ENCODE results near the gene ATP6AP1. TPM values are rescaled to one million over a fixed set of nuclear protein-coding genes. Genes with fewer than 3 reads are reported as not detected.
A peak's percentile ranks its signal among the peaks of the same experiment; 100 is the strongest.

ATP6AP1 gene
- total and polyA plus RNA-seq, 2 of the 13 experiments (the other 11 are each of a cell fraction or from before 2014, with no cell fraction given) = 56.7 to 110 TPM

- Histone ChIP-seq H3K4me2 (ENCODE audit: low read depth, low read length) (peak overlapping the region; percentile 3; the same call in 1 of the 2 replicates), H3K9ac (ENCODE audit: insufficient read depth, low read depth, low read length) (no peak overlapping the region), H4K20me1 (ENCODE audit: insufficient read depth, low read length) (no peaks in the 10 kb centered on the region), H3K27ac (ENCODE audit: extremely low read length, insufficient read depth, low read length) (no peak overlapping the region), H3K36me3 (replicated peaks in 1 of 2; ENCODE audit: control insufficient read depth in 1 of 2, insufficient read depth in 2 of 2, low read length in 2 of 2) (no peaks in the 10 kb centered on the region; a peak in 2 of 5 replicates), H3K27me3 (ENCODE audit: control insufficient read depth in 1 of 2, insufficient read depth in 2 of 2, low read length in 2 of 2) (no peaks in the 10 kb centered on the region), H2AFZ (ENCODE audit: low read length) (no peak overlapping the region), H3K4me1 (ENCODE audit: insufficient read depth, low read length) (peaks cover 33% of the 10 kb centered on the region), H3K79me2 (ENCODE audit: insufficient read depth, low read length) (peaks cover 15% of the 10 kb centered on the region), H3K9me3 (ENCODE audit: low read length) (no peaks in the 10 kb centered on the region), H3K4me3 (replicated peaks in 1 of 3; ENCODE audit: insufficient read depth in 1 of 3, low read depth in 2 of 3, low read length in 3 of 3) (no peak overlapping the region)
- no peak for DNase-seq (ENCODE audit: low spot score)
- ChIA-PET CTCF (ENCODE audit: low intra/inter-chr PET ratio, low total read pairs) (no interaction called here), POLR2A (interaction anchor here (1.3 to 3.4 kb wide), 2 partner anchors 20 to 32 kb away, joined by 3 to 24 read pairs; partner anchors contain the start of genes RPL10 and TAFAZZIN)
- in situ Hi-C loops (cut with HindIII; ENCODE audit: extremely low pct_ligation_motif_present, low pct_unique_long_range_greater_than_20kb) = no loop called here
- 86% methylated on average over 6 of the region's 6 CpGs for WGBS (ENCODE audit: low lambda C conversion rate)
- FAIRE-seq = no peak
- no peak for ATAC-seq
- no TSS peak for BruUV-seq (replicated peaks)
- TF ChIP-seq HNF1A (IDR thresholded peaks at IDR 0.05; ENCODE audit: low read depth) (no peak), HNF1A (CRISPR knock-in tag; IDR thresholded peaks at IDR 0.05; ENCODE audit: borderline replicate concordance) (no peak), ZNF10 (CRISPR knock-in tag; IDR thresholded peaks at IDR 0.05; ENCODE audit: borderline replicate concordance, low read depth) (no peak), ZBTB42 (CRISPR knock-in tag; IDR thresholded peaks at IDR 0.05) (no peak), PRMT3 (CRISPR knock-in tag; IDR thresholded peaks at IDR 0.05; ENCODE audit: borderline replicate concordance, low read depth) (no peak), NR2F1 (CRISPR knock-in tag; IDR thresholded peaks at IDR 0.05) (no peak), ZNF576 (CRISPR knock-in tag; IDR thresholded peaks at IDR 0.05) (no peak), RXRB (CRISPR knock-in tag; IDR thresholded peaks at IDR 0.05; ENCODE audit: borderline replicate concordance) (no peak), NFIC (IDR thresholded peaks at IDR 0.05; ENCODE audit: low read length) (no peak), ZSCAN29 (CRISPR knock-in tag; conservative IDR thresholded peaks at IDR 0.05) (no peak)
- TF ChIP-seq, protein P1, sequence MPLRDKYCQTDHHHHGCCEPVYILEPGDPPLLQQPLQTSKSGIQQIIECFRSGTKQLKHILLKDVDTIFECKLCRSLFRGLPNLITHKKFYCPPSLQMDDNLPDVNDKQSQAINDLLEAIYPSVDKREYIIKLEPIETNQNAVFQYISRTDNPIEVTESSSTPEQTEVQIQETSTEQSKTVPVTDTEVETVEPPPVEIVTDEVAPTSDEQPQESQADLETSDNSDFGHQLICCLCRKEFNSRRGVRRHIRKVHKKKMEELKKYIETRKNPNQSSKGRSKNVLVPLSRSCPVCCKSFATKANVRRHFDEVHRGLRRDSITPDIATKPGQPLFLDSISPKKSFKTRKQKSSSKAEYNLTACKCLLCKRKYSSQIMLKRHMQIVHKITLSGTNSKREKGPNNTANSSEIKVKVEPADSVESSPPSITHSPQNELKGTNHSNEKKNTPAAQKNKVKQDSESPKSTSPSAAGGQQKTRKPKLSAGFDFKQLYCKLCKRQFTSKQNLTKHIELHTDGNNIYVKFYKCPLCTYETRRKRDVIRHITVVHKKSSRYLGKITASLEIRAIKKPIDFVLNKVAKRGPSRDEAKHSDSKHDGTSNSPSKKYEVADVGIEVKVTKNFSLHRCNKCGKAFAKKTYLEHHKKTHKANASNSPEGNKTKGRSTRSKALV (CRISPR knock-in tag; IDR thresholded peaks at IDR 0.05) = no peak
- TF ChIP-seq, protein P2, sequence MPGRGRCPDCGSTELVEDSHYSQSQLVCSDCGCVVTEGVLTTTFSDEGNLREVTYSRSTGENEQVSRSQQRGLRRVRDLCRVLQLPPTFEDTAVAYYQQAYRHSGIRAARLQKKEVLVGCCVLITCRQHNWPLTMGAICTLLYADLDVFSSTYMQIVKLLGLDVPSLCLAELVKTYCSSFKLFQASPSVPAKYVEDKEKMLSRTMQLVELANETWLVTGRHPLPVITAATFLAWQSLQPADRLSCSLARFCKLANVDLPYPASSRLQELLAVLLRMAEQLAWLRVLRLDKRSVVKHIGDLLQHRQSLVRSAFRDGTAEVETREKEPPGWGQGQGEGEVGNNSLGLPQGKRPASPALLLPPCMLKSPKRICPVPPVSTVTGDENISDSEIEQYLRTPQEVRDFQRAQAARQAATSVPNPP (CRISPR knock-in tag; IDR thresholded peaks at IDR 0.05) = no peak
- intact Hi-C loops (cut with micrococcal nuclease; ENCODE audit: unreplicated experiment) = no loop called here
Measured at GRCh38 chrX:154430479-154430878, 2.0 kb downstream of the ATP6AP1 start.
